Right lobe of liver (tissue), 6 donors: ENCODE results near the gene AK5. TPM values are rescaled to one million over a fixed set of nuclear protein-coding genes. Genes with fewer than 3 reads are reported as not detected.

ENCODE experiments used
- ATAC-seq, 4 donors: fragments of 200-7000 bp; cut with Tn5 transposase; one replicate each; pipeline ENCODE4 v1.9.1; 2020; ENCODE audit warnings: mild to moderate bottlenecking in 4 of 4, moderate library complexity in 4 of 4
- DNase-seq, 3 donors: peaks; one replicate each; pipeline ENCODE4 v3.0.0-alpha.2; 2020
- H3K27ac ChIP-seq, 3 donors: fragments of 200-600 bp; one replicate each; pipeline ENCODE4 v1.8.0; 2022
- H3K27me3 ChIP-seq, 2 donors: fragments of 200-600 bp; one replicate each; pipeline ENCODE4 v1.8.0; 2022
- H3K36me3 ChIP-seq, 4 donors: fragments of 200-600 bp; sonication (generic) in 1 of 4; one replicate each; pipeline versions ENCODE4 v1.5.1 to v1.8.0; 2017 to 2022; ENCODE audit warnings: control low read depth in 1 of 4
- H3K4me1 ChIP-seq, 4 donors: fragments of 200-600 bp; sonication (generic) in 1 of 4; one replicate each; pipeline versions ENCODE4 v1.5.1 to v1.8.0; 2017 to 2022; ENCODE audit warnings: control low read depth in 1 of 4
- H3K4me3 ChIP-seq, 3 donors: fragments of 200-600 bp; one replicate each; pipeline ENCODE4 v1.8.0; 2022
- H3K9me3 ChIP-seq, 4 donors: fragments of 200-600 bp; sonication (generic) in 1 of 4; one replicate each; pipeline versions ENCODE4 v1.5.1 to v1.8.0; 2017 to 2022; ENCODE audit warnings: control low read depth in 1 of 4
- CTCF ChIP-seq, 4 donors: fragments of 200-600 bp in 3 of 4; fragments of 450-650 bp in 1 of 4; IDR thresholded peaks; one replicate each; pipeline versions ENCODE4 v1.5.1 to v1.8.0; 2016 to 2022; ENCODE audit warnings: antibody characterized with exemption in 4 of 4, mild to moderate bottlenecking in 2 of 4
- POLR2A ChIP-seq: fragments of 450-650 bp; IDR thresholded peaks from one replicate; pipeline ENCODE4 v1.6.1; 2017; ENCODE audit warnings: antibody characterized with exemption, mild to moderate bottlenecking
- WGBS: methylation state at CpG from one replicate; pipeline ENCODE4 v1.1.6; 2018; ENCODE audit warnings: low coverage, low lambda C conversion rate; ENCODE audit not compliant: insufficient coverage; ENCODE audit errors: missing lambda C conversion rate; 5-methylcytosine and 5-hydroxymethylcytosine counted together
- intact Hi-C, 2 donors: fragments of 100-400 bp; cut with DNase I; formaldehyde crosslinking; loops; one replicate each; pipeline versions ENCODE4 v1.11.2 to v1.14.1; 2022
- total RNA-seq, 6 experiments: library from RNA; depleted of rRNA in 2 of 6; stranded (reverse); fragments of >200 nt in 2 of 6; fragmentation: NEBNext Ultra II Directional in 3 of 6; extraction: Animal tissue kit (Norgen Biotek cat#: 25700) in 3 of 6; gene quantifications; one replicate each; pipeline versions ENCODE4 v1.1.0 to v1.2.4, GENCODE V29; 2016 to 2023
- donor health status: DM: no; HTN: yes; CAD: no.
- donor health status: DM: no; HTN: no; CAD: no.
- donor health status: DM: no; HTN: no; CAD: no.
- donor health status: DM: no; HTN: yes; CAD: no.
- donor health status: DM: no; HTN: yes; CAD: no.

The AK5 gene
- total RNA-seq, 6 experiments from 2014 or later = 0.47 to 0.53 TPM; not detected in 4

GRCh38 chr1:77542813-77543420 is 261.1 kb downstream of the AK5 start:
- H3K4me1 ChIP-seq = peaks cover 0 to 18% (median 7%) of the 10 kb centered on the region in 4 donors
- H3K27me3 ChIP-seq = no peaks in the 10 kb centered on the region
- H3K27ac ChIP-seq = no peak overlapping the region
- DNase-seq = no peak
- no peak overlapping the region for H3K4me3 ChIP-seq
- no peak for ATAC-seq
- TF ChIP-seq CTCF (IDR thresholded peaks at IDR 0.05) (no peak), POLR2A (no peak)
- no peaks in the 10 kb centered on the region for H3K9me3 ChIP-seq
- intact Hi-C loops = no loop called here
- WGBS = 65% methylated on average over 3 of the region's 3 CpGs
- no peaks in the 10 kb centered on the region for H3K36me3 ChIP-seq

DNA sequence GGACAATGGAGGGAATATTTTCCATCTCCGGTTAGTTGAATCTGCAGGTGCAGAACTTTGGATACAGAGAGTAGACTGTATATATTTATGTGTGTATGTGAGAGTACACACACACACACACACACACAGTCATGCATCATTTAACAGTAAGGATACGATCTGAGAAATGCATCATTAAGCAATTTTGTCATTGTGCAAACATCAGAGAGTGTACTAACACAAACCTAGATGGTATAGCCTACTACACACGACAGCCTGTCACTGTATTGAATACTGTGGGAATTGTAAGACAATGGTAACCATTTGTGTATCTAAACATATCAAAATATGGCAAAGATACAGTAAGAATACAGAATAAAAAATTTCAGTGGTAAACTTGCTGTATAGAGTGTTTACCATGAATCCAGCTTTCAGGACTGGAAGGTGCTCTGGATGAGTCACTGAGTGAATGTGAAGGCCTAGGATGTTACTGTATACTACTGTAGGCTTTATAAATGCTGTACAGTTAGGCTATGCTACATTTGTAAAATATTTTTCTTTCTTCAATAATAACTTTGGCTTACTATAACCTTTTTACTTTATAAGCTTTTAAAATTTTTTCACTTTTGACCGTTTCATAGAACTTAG is 262.1 kb downstream of the AK5 start:
- H3K27me3 ChIP-seq = no peaks in the 10 kb centered on the region
- intact Hi-C loops = no loop called here
- ATAC-seq (no peak), DNase-seq (no peak)
- 82% methylated on average over 4 of the region's 4 CpGs for WGBS
- no peak overlapping the region for H3K4me3 ChIP-seq
- no peaks in the 10 kb centered on the region for H3K9me3 ChIP-seq
- no peaks in the 10 kb centered on the region for H3K36me3 ChIP-seq
- TF ChIP-seq CTCF (IDR thresholded peaks at IDR 0.05) (no peak), POLR2A (no peak)
- no peak overlapping the region for H3K27ac ChIP-seq
- H3K4me1 ChIP-seq = peaks cover 0 to 12% (median 4%) of the 10 kb centered on the region in 4 donors

GRCh38 chr1:77544845-77545244 is 263.0 kb downstream of the AK5 start:
- WGBS = 91% methylated on average over 6 of the region's 8 CpGs
- Histone ChIP-seq H3K9me3 (no peaks in the 10 kb centered on the region), H3K4me3 (no peak overlapping the region), H3K4me1 (peaks cover 0 to 3% (median 0%) of the 10 kb centered on the region in 4 donors), H3K27ac (no peak overlapping the region), H3K36me3 (no peaks in the 10 kb centered on the region), H3K27me3 (no peaks in the 10 kb centered on the region)
- DNase-seq (no peak), ATAC-seq (no peak)
- intact Hi-C loops = no loop called here
- TF ChIP-seq CTCF (IDR thresholded peaks at IDR 0.05) (no peak), POLR2A (no peak)

GRCh38 chr1:77545970-77546369 is 264.2 kb downstream of the AK5 start:
- no peak overlapping the region for H3K4me3 ChIP-seq
- intact Hi-C loops = no loop called here
- whole genome bisulfite sequencing = 40% methylated on average over 5 of the region's 5 CpGs

More at GRCh38 chr1:77545970-77546369, 264.2 kb downstream of the AK5 start:
- H3K9me3 ChIP-seq = no peaks in the 10 kb centered on the region
- DNase-seq = no peak
- H3K4me1 ChIP-seq = no peaks in the 10 kb centered on the region
- H3K27me3 ChIP-seq = no peaks in the 10 kb centered on the region
- TF ChIP-seq POLR2A (no peak), CTCF (IDR thresholded peaks at IDR 0.05) (no peak)
- H3K36me3 ChIP-seq = no peaks in the 10 kb centered on the region
- H3K27ac ChIP-seq = no peak overlapping the region
- ATAC-seq = no peak
